B cell (primary cell): ENCODE measurements around the gene CNTNAP2.

Source experiments
- CTCF ChIP-seq: fragments of 200-600 bp; IDR thresholded peaks from one replicate; pipeline ENCODE4 v1.8.0; 2022; ENCODE audit warnings: antibody characterized with exemption, mild to moderate bottlenecking
- EZH2 ChIP-seq: IDR thresholded peaks from 2 replicates; pipeline ENCODE4 v1.6.1; 2012; ENCODE audit warnings: borderline replicate concordance, low read depth, mild to moderate bottlenecking, moderate library complexity, low read length; ENCODE audit not compliant: insufficient read depth, poor library complexity, severe bottlenecking

GRCh38 chr7:147332988-147333387, 1216.4 kb downstream of the CNTNAP2 start:
- TF ChIP-seq CTCF (no peak), EZH2 (no peak)
